BE2C (cell line): Measurements from ENCODE around the gene PRPS1.

Experiments used
- DNase-seq: peaks from one replicate; pipeline ENCODE4 v3.0.0-alpha.2; 2020
- H3K27me3 ChIP-seq: fragments of 250-450 bp; sonication (Bioruptor Pico); 2 replicates; pipeline ENCODE4 v1.5.1; 2020; ENCODE audit warnings: mild to moderate bottlenecking
- H3K36me3 ChIP-seq: fragments of 250-450 bp; sonication (Bioruptor Pico); 2 replicates; pipeline ENCODE4 v1.5.1; 2020; ENCODE audit warnings: mild to moderate bottlenecking
- H3K4me1 ChIP-seq: fragments of 250-450 bp; sonication (Bioruptor Pico); 2 replicates; pipeline ENCODE4 v1.5.1; 2020
- H3K4me3 ChIP-seq: 2 replicates; pipeline ENCODE4 v1.5.1; 2011; ENCODE audit warnings: low read depth, low read length
- H3K9me3 ChIP-seq: fragments of 250-450 bp; sonication (Bioruptor Pico); 2 replicates; pipeline ENCODE4 v1.5.1; 2020
- CTCF ChIP-seq: IDR thresholded peaks from 2 replicates; pipeline ENCODE4 v1.5.1; 2012; ENCODE audit warnings: mild to moderate bottlenecking, low read depth, low read length

Gene PRPS1

GRCh38 chrX:107674480-107675364 is 46.4 kb downstream of the PRPS1 start:
- TF ChIP-seq CTCF = no peak
- no peaks in the 10 kb centered on the region for H3K36me3 ChIP-seq
- DNase-seq = no peak
- no peak overlapping the region for H3K4me3 ChIP-seq
- no peaks in the 10 kb centered on the region for H3K9me3 ChIP-seq
- no peaks in the 10 kb centered on the region for H3K27me3 ChIP-seq
- no peaks in the 10 kb centered on the region; the same call in 1 of the 2 replicates for H3K4me1 ChIP-seq

GRCh38 chrX:107675365-107675654 is 47.0 kb downstream of the PRPS1 start:
- Histone ChIP-seq H3K27me3 (no peaks in the 10 kb centered on the region), H3K9me3 (no peaks in the 10 kb centered on the region), H3K4me1 (no peaks in the 10 kb centered on the region; the same call in 1 of the 2 replicates), H3K36me3 (no peaks in the 10 kb centered on the region), H3K4me3 (no peak overlapping the region; the same call in 1 of the 2 replicates)
- no peak for DNase-seq
- no peak for TF ChIP-seq CTCF

- H3K9me3 ChIP-seq = no peaks in the 10 kb centered on the region
- no peak for TF ChIP-seq CTCF
- no peaks in the 10 kb centered on the region for H3K27me3 ChIP-seq
- H3K4me1 ChIP-seq = no peaks in the 10 kb centered on the region; the same call in 1 of the 2 replicates
- no peaks in the 10 kb centered on the region for H3K36me3 ChIP-seq
- no peak for DNase-seq
- H3K4me3 ChIP-seq = peak overlapping the region; percentile 70
Measured at GRCh38 chrX:107675823-107676555, 47.7 kb downstream of the PRPS1 start.

GRCh38 chrX:107676559-107677378 is 48.5 kb downstream of the PRPS1 start:
- TF ChIP-seq CTCF = no peak
- no peaks in the 10 kb centered on the region for H3K9me3 ChIP-seq
- H3K4me3 ChIP-seq = peak overlapping the region; percentile 70
- H3K36me3 ChIP-seq = no peaks in the 10 kb centered on the region
- H3K4me1 ChIP-seq = no peaks in the 10 kb centered on the region; the same call in 1 of the 2 replicates
- H3K27me3 ChIP-seq = no peaks in the 10 kb centered on the region
- DNase-seq = peak; percentile 82

GRCh38 chrX:107677501-107677901 is 49.2 kb downstream of the PRPS1 start:
- Histone ChIP-seq H3K4me3 (peak overlapping the region; percentile 70; the same call in 1 of the 2 replicates), H3K4me1 (no peaks in the 10 kb centered on the region; the same call in 1 of the 2 replicates), H3K9me3 (no peaks in the 10 kb centered on the region), H3K36me3 (no peaks in the 10 kb centered on the region), H3K27me3 (no peaks in the 10 kb centered on the region)
- TF ChIP-seq CTCF = peak; percentile 42; the same call in 1 of the 2 replicates
- peak; percentile 34 for DNase-seq
